SK-N-MC (cell line): ENCODE results near the gene R3HDML.

Experiments used
- DNase-seq: peaks from one replicate; pipeline ENCODE4 v3.0.0-alpha.2; 2011; ENCODE audit warnings: low read depth, low spot score
- H3K27ac ChIP-seq: fragments of 200-600 bp; sonication (generic); 2 replicates; pipeline ENCODE4 v1.5.1; 2016; ENCODE audit warnings: mixed run types
- H3K36me3 ChIP-seq: fragments of 200-600 bp; sonication (generic); 2 replicates; pipeline ENCODE4 v1.6.1; 2017; ENCODE audit warnings: antibody characterized with exemption, low read length, mixed read lengths; ENCODE audit not compliant: insufficient read depth
- H3K4me3 ChIP-seq: fragments of 200-600 bp; sonication (generic); 2 replicates; pipeline ENCODE4 v1.5.1; 2016
- H3K9ac ChIP-seq: fragments of 200-600 bp; sonication (generic); 2 replicates; pipeline ENCODE4 v1.8.0; 2017; ENCODE audit warnings: mixed run types, mixed read lengths; ENCODE audit not compliant: insufficient read length
- H3K9me3 ChIP-seq: fragments of 200-600 bp; sonication (generic); 2 replicates; pipeline ENCODE4 v1.6.1; 2017; ENCODE audit warnings: low read depth, mild to moderate bottlenecking, antibody characterized with exemption, low read length, moderate library complexity, mixed read lengths
- EZH2 ChIP-seq: fragments of 200-600 bp; sonication (generic); IDR thresholded peaks from one replicate; pipeline ENCODE4 v1.6.1; 2017; ENCODE audit warnings: antibody characterized with exemption
- FOXP2 ChIP-seq: optimal IDR thresholded peaks from 2 replicates; pipeline ENCODE3; 2011; ENCODE audit warnings: mild to moderate bottlenecking, moderate library complexity; ENCODE audit not compliant: insufficient read depth; ENCODE audit errors: extremely low read length, control extremely low read depth
- POLR2AphosphoS5 ChIP-seq: IDR thresholded peaks from 2 replicates; pipeline ENCODE4 v1.6.1; 2012; ENCODE audit warnings: mild to moderate bottlenecking, low read depth, low read length, borderline replicate concordance

R3HDML gene

GRCh38 chr20:44302026-44302669 lies 34.7 kb upstream of the R3HDML start:
- no peak for TF ChIP-seq POLR2AphosphoS5
- TF ChIP-seq FOXP2: no peak
- no peak for TF ChIP-seq EZH2
- Histone ChIP-seq H3K27ac (no peak overlapping the region), H3K36me3 (no peaks in the 10 kb centered on the region), H3K9me3 (no peaks in the 10 kb centered on the region), H3K9ac (no peak overlapping the region), H3K4me3 (no peak overlapping the region)
- DNase-seq: no peak

- Histone ChIP-seq H3K36me3 (no peaks in the 10 kb centered on the region), H3K4me3 (no peak overlapping the region), H3K9me3 (no peaks in the 10 kb centered on the region), H3K9ac (no peak overlapping the region), H3K27ac (no peak overlapping the region)
- no peak for DNase-seq
- TF ChIP-seq FOXP2: no peak
- TF ChIP-seq POLR2AphosphoS5: no peak
Measured at GRCh38 chr20:44302736-44303135, 34.1 kb upstream of the R3HDML start.

- H3K9me3 ChIP-seq: no peaks in the 10 kb centered on the region
- H3K27ac ChIP-seq: no peak overlapping the region
- TF ChIP-seq POLR2AphosphoS5: no peak
- no peak for TF ChIP-seq FOXP2
- no peak for TF ChIP-seq EZH2
- no peak overlapping the region for H3K4me3 ChIP-seq
- no peak overlapping the region for H3K9ac ChIP-seq
- H3K36me3 ChIP-seq: no peaks in the 10 kb centered on the region
- no peak for DNase-seq
Measured at GRCh38 chr20:44304383-44304782, 32.5 kb upstream of the R3HDML start.

- Histone ChIP-seq H3K9me3 (no peaks in the 10 kb centered on the region), H3K4me3 (no peak overlapping the region), H3K36me3 (no peaks in the 10 kb centered on the region), H3K9ac (no peak overlapping the region), H3K27ac (no peak overlapping the region)
- TF ChIP-seq FOXP2 (no peak), EZH2 (no peak), POLR2AphosphoS5 (no peak)
- DNase-seq: no peak
Measured at GRCh38 chr20:44306927-44307326, 29.9 kb upstream of the R3HDML start.

GRCh38 chr20:44309763-44310663 lies 26.8 kb upstream of the R3HDML start:
- H3K9me3 ChIP-seq: no peaks in the 10 kb centered on the region
- DNase-seq: no peak
- peak overlapping the region; percentile 91 for H3K4me3 ChIP-seq
- no peak overlapping the region for H3K27ac ChIP-seq
- H3K36me3 ChIP-seq: no peaks in the 10 kb centered on the region
- TF ChIP-seq EZH2: no peak
- TF ChIP-seq POLR2AphosphoS5: no peak
- no peak for TF ChIP-seq FOXP2
- H3K9ac ChIP-seq: peak overlapping the region; percentile 76

GRCh38 chr20:44310664-44311639 lies 25.9 kb upstream of the R3HDML start, which contains the start of gene FITM2:
Gene FITM2 (minus strand): TSS chr20:44311202. CDS start chr20:44311148, 54 bp downstream.
- Histone ChIP-seq H3K36me3 (no peaks in the 10 kb centered on the region), H3K9ac (peak within 1 kb of the TSS; percentile 76), H3K27ac (no peak within 1 kb of the TSS), H3K9me3 (no peaks in the 10 kb centered on the region), H3K4me3 (peak within 1 kb of the TSS; percentile 91)
- DNase-seq: peak; percentile 22
- TF ChIP-seq POLR2AphosphoS5 (peak; percentile 65; the same call in 1 of the 2 replicates), FOXP2 (no peak)

GRCh38 chr20:44314870-44315269 lies 22.0 kb upstream of the R3HDML start:
- Histone ChIP-seq H3K9me3 (no peaks in the 10 kb centered on the region), H3K27ac (no peak overlapping the region), H3K9ac (no peak overlapping the region), H3K4me3 (no peak overlapping the region), H3K36me3 (no peaks in the 10 kb centered on the region)
- no peak for TF ChIP-seq POLR2AphosphoS5
- DNase-seq: no peak
